ENCODE results near the gene UNC5C. TPM values are rescaled to one million over a fixed set of nuclear protein-coding genes. Genes with fewer than 3 reads are reported as not detected.
"Not testable (repeated sequence)": the region's sequence is repeated elsewhere in the genome, so short reads cannot be mapped to it uniquely, and the experiment has no call there.

The UNC5C gene
- total and polyA plus RNA-seq, 2 donors (not counting 1 experiment from before 2014, with no cell fraction given), result 2.0 to 11.6 TPM

- H3K79me2 ChIP-seq (ENCODE audit: control insufficient read depth, insufficient read depth, low read length), result no peaks in the 10 kb centered on the region
- no peaks in the 10 kb centered on the region for H3K36me3 ChIP-seq (ENCODE audit: control insufficient read depth, insufficient read depth, low read length)
- H2AFZ ChIP-seq (ENCODE audit: low read length), result no peak overlapping the region
- H3K4me2 ChIP-seq (ENCODE audit: extremely low read depth, insufficient read depth, low read length), result no peak overlapping the region
- no peak overlapping the region for H3K27ac ChIP-seq (ENCODE audit: insufficient read depth, low read length)
- no peaks in the 10 kb centered on the region for H4K20me1 ChIP-seq (ENCODE audit: control insufficient read depth, extremely low read depth, insufficient read depth, low read length)
- H3K9ac ChIP-seq (ENCODE audit: insufficient read depth, low read length), result no peak overlapping the region
- no peaks in the 10 kb centered on the region for H3K4me1 ChIP-seq (ENCODE audit: control insufficient read depth, extremely low read depth, insufficient read depth, low read length)
- TF ChIP-seq CTCF (conservative IDR thresholded peaks at IDR 0.05 in 1 of 2, IDR thresholded peaks at IDR 0.05 in 1 of 2; ENCODE audit: low read depth in 1 of 2, low read length in 2 of 2) (no peak), EZH2 (IDR thresholded peaks at IDR 0.05; ENCODE audit: low read length, missing control alignments) (no peak)
- no peaks in the 10 kb centered on the region for H3K27me3 ChIP-seq (ENCODE audit: control insufficient read depth, insufficient read depth, low read length)
- no peak for DNase-seq (ENCODE audit: low read depth in 2 of 2)
- no peak overlapping the region for H3K4me3 ChIP-seq (replicated peaks in 1 of 4; ENCODE audit: control extremely low read depth in 1 of 4, insufficient read depth in 1 of 4, low read depth in 3 of 4, low read length in 4 of 4)
- no peaks in the 10 kb centered on the region for H3K9me3 ChIP-seq (ENCODE audit: control insufficient read depth, insufficient read depth, low read depth, low read length)
These were observed 397.5 kb downstream of the UNC5C start for GRCh38 chr4:95151255-95151654.

- no peak for TF ChIP-seq EZH2 (IDR thresholded peaks at IDR 0.05; ENCODE audit: low read length, missing control alignments)
- TF ChIP-seq CTCF (conservative IDR thresholded peaks at IDR 0.05 in 1 of 2, IDR thresholded peaks at IDR 0.05 in 1 of 2; ENCODE audit: low read depth in 1 of 2, low read length in 2 of 2), result no peak
- Histone ChIP-seq H4K20me1 (ENCODE audit: control insufficient read depth, extremely low read depth, insufficient read depth, low read length) (no peaks in the 10 kb centered on the region), H3K27ac (ENCODE audit: insufficient read depth, low read length) (no peak overlapping the region), H3K36me3 (ENCODE audit: control insufficient read depth, insufficient read depth, low read length) (no peaks in the 10 kb centered on the region), H3K4me3 (replicated peaks in 1 of 4; ENCODE audit: control extremely low read depth in 1 of 4, insufficient read depth in 1 of 4, low read depth in 3 of 4, low read length in 4 of 4) (no peak overlapping the region), H3K4me1 (ENCODE audit: control insufficient read depth, extremely low read depth, insufficient read depth, low read length) (no peaks in the 10 kb centered on the region), H3K79me2 (ENCODE audit: control insufficient read depth, insufficient read depth, low read length) (no peaks in the 10 kb centered on the region), H2AFZ (ENCODE audit: low read length) (no peak overlapping the region), H3K9ac (ENCODE audit: insufficient read depth, low read length) (no peak overlapping the region), H3K9me3 (ENCODE audit: control insufficient read depth, insufficient read depth, low read depth, low read length) (no peaks in the 10 kb centered on the region), H3K4me2 (ENCODE audit: extremely low read depth, insufficient read depth, low read length) (no peak overlapping the region), H3K27me3 (ENCODE audit: control insufficient read depth, insufficient read depth, low read length) (no peaks in the 10 kb centered on the region)
- no peak for DNase-seq (ENCODE audit: low read depth in 2 of 2)
These were observed 405.8 kb downstream of the UNC5C start for GRCh38 chr4:95142932-95143331.

- no peak overlapping the region for H3K9ac ChIP-seq (ENCODE audit: insufficient read depth, low read length)
- no peak overlapping the region for H3K4me2 ChIP-seq (ENCODE audit: extremely low read depth, insufficient read depth, low read length)
- no peak overlapping the region for H3K4me3 ChIP-seq (replicated peaks in 1 of 4; ENCODE audit: control extremely low read depth in 1 of 4, insufficient read depth in 1 of 4, low read depth in 3 of 4, low read length in 4 of 4)
- no peaks in the 10 kb centered on the region for H4K20me1 ChIP-seq (ENCODE audit: control insufficient read depth, extremely low read depth, insufficient read depth, low read length)
- no peak for DNase-seq (ENCODE audit: low read depth in 2 of 2)
- H2AFZ ChIP-seq (ENCODE audit: low read length), result no peak overlapping the region
- no peaks in the 10 kb centered on the region for H3K4me1 ChIP-seq (ENCODE audit: control insufficient read depth, extremely low read depth, insufficient read depth, low read length)
- no peaks in the 10 kb centered on the region for H3K36me3 ChIP-seq (ENCODE audit: control insufficient read depth, insufficient read depth, low read length)
- no peaks in the 10 kb centered on the region for H3K79me2 ChIP-seq (ENCODE audit: control insufficient read depth, insufficient read depth, low read length)
- no peak for TF ChIP-seq CTCF (conservative IDR thresholded peaks at IDR 0.05 in 1 of 2, IDR thresholded peaks at IDR 0.05 in 1 of 2; ENCODE audit: low read depth in 1 of 2, low read length in 2 of 2)
- TF ChIP-seq EZH2 (IDR thresholded peaks at IDR 0.05; ENCODE audit: low read length, missing control alignments), result no peak
- no peak overlapping the region for H3K27ac ChIP-seq (ENCODE audit: insufficient read depth, low read length)
- no peaks in the 10 kb centered on the region for H3K27me3 ChIP-seq (ENCODE audit: control insufficient read depth, insufficient read depth, low read length)
- H3K9me3 ChIP-seq (ENCODE audit: control insufficient read depth, insufficient read depth, low read depth, low read length), result no peaks in the 10 kb centered on the region
These were observed 407.4 kb downstream of the UNC5C start for GRCh38 chr4:95141361-95141760.

GRCh38 chr4:95139424-95139823 is 409.3 kb downstream of the UNC5C start:
- H3K79me2 ChIP-seq (ENCODE audit: control insufficient read depth, insufficient read depth, low read length); H3K27me3 ChIP-seq (ENCODE audit: control insufficient read depth, insufficient read depth, low read length); H3K36me3 ChIP-seq (ENCODE audit: control insufficient read depth, insufficient read depth, low read length); H3K4me1 ChIP-seq (ENCODE audit: control insufficient read depth, extremely low read depth, insufficient read depth, low read length); H4K20me1 ChIP-seq (ENCODE audit: control insufficient read depth, extremely low read depth, insufficient read depth, low read length); H3K4me3 ChIP-seq (replicated peaks in 1 of 4; ENCODE audit: control extremely low read depth in 1 of 4, insufficient read depth in 1 of 4, low read depth in 3 of 4, low read length in 4 of 4); H3K4me2 ChIP-seq (ENCODE audit: extremely low read depth, insufficient read depth, low read length); H3K9me3 ChIP-seq (ENCODE audit: control insufficient read depth, insufficient read depth, low read depth, low read length); H2AFZ ChIP-seq (ENCODE audit: low read length); H3K27ac ChIP-seq (ENCODE audit: insufficient read depth, low read length); DNase-seq (ENCODE audit: low read depth in 2 of 2); H3K9ac ChIP-seq (ENCODE audit: insufficient read depth, low read length): not testable (repeated sequence)

GRCh38 chr4:95134016-95134415 is 414.8 kb downstream of the UNC5C start:
- H3K9ac ChIP-seq (ENCODE audit: insufficient read depth, low read length); H3K27ac ChIP-seq (ENCODE audit: insufficient read depth, low read length); DNase-seq (ENCODE audit: low read depth in 2 of 2); H2AFZ ChIP-seq (ENCODE audit: low read length); H3K4me3 ChIP-seq (replicated peaks in 1 of 4; ENCODE audit: control extremely low read depth in 1 of 4, insufficient read depth in 1 of 4, low read depth in 3 of 4, low read length in 4 of 4); H3K9me3 ChIP-seq (ENCODE audit: control insufficient read depth, insufficient read depth, low read depth, low read length); H3K36me3 ChIP-seq (ENCODE audit: control insufficient read depth, insufficient read depth, low read length); H4K20me1 ChIP-seq (ENCODE audit: control insufficient read depth, extremely low read depth, insufficient read depth, low read length); H3K79me2 ChIP-seq (ENCODE audit: control insufficient read depth, insufficient read depth, low read length); H3K27me3 ChIP-seq (ENCODE audit: control insufficient read depth, insufficient read depth, low read length); H3K4me2 ChIP-seq (ENCODE audit: extremely low read depth, insufficient read depth, low read length); H3K4me1 ChIP-seq (ENCODE audit: control insufficient read depth, extremely low read depth, insufficient read depth, low read length): not testable (repeated sequence)

Measured in fibroblast of lung (primary cell).